T-cell (primary cell): ENCODE results near the gene PRKAR2B. TPM values are rescaled to one million over a fixed set of nuclear protein-coding genes. Genes with fewer than 3 reads are reported as not detected.

ENCODE experiments used
- ATAC-seq, 4 experiments: fragments of 200-7000 bp in 3 of 4; fragments of 150-1000 bp in 1 of 4; cut with Tn5 transposase; replicated peaks in 1 of 4; 1 replicate in 3 of 4; 2 replicates in 1 of 4; pipeline ENCODE4 v1.10.0; 2021; ENCODE audit warnings: moderate library complexity in 3 of 4, mild to moderate bottlenecking in 2 of 4, moderate number of reproducible peaks in 1 of 4
- CTCF ChIA-PET, 2 donors: fragments of 300-600 bp; sonication (Branson Sonifier 250); formaldehyde crosslinking; loops; one replicate each; lab custom pipeline; 2022; ENCODE audit warnings: antibody characterized with exemption in 2 of 2; lab: Charles Lee
- POLR2A ChIA-PET, 2 donors: fragments of 300-600 bp; sonication (Branson Sonifier 250); formaldehyde crosslinking; loops; one replicate each; lab custom pipeline; 2022; ENCODE audit warnings: antibody characterized with exemption in 2 of 2; lab: Charles Lee
- DNase-seq, 35 experiments: peaks; one replicate each; pipeline versions ENCODE4 v3.0.0 to v3.0.0-alpha.2; 2013 to 2023
- H3K27ac ChIP-seq: one replicate; pipeline ENCODE4 v1.5.1; 2013; ENCODE audit warnings: low read length
- H3K27me3 ChIP-seq, 2 experiments: replicated peaks in 1 of 2; 1 replicate in 1 of 2; 2 replicates in 1 of 2; pipeline versions ENCODE4 v1.6.1 to v1.7.0; 2013; ENCODE audit warnings: low read length in 1 of 2, mixed read lengths in 1 of 2; ENCODE audit not compliant: control insufficient read depth in 2 of 2, insufficient read depth in 2 of 2; ENCODE audit errors: extremely low read depth in 1 of 2
- H3K36me3 ChIP-seq, 2 donors: 1 replicate in 1 of 2; 2 replicates in 1 of 2; pipeline versions ENCODE4 v1.6.1 to v1.7.0; 2013; ENCODE audit warnings: low read length in 1 of 2; ENCODE audit not compliant: control insufficient read depth in 2 of 2, insufficient read depth in 1 of 2; ENCODE audit errors: extremely low read depth in 1 of 2
- H3K4me1 ChIP-seq, 2 experiments: 1 replicate in 1 of 2; 2 replicates in 1 of 2; pipeline versions ENCODE4 v1.6.1 to v1.7.0; 2013; ENCODE audit warnings: low read length in 2 of 2, mixed read lengths in 1 of 2; ENCODE audit not compliant: insufficient read depth in 2 of 2, control insufficient read depth in 1 of 2; ENCODE audit errors: extremely low read depth in 1 of 2
- H3K4me3 ChIP-seq, 2 donors: 1 replicate in 1 of 2; 2 replicates in 1 of 2; pipeline versions ENCODE4 v1.5.1 to v1.7.0; 2013; ENCODE audit warnings: mild to moderate bottlenecking in 2 of 2, low read length in 1 of 2, moderate library complexity in 1 of 2; ENCODE audit not compliant: control insufficient read depth in 1 of 2; ENCODE audit errors: extremely low read depth in 1 of 2
- H3K9me3 ChIP-seq: 2 replicates; pipeline ENCODE4 v1.7.0; 2013
- H3K27ac Mint-ChIP-seq, 2 donors: one replicate each; pipeline ENCODE4 v1.8.0; 2020 to 2021; ENCODE audit warnings: mild to moderate bottlenecking in 2 of 2, mixed read lengths in 2 of 2
- H3K27me3 Mint-ChIP-seq, 2 donors: one replicate each; pipeline ENCODE4 v1.8.0; 2021 to 2022; ENCODE audit warnings: mixed read lengths in 2 of 2
- H3K36me3 Mint-ChIP-seq: one replicate; pipeline ENCODE4 v1.8.0; 2021; ENCODE audit warnings: mixed read lengths
- H3K4me1 Mint-ChIP-seq, 3 donors: one replicate each; pipeline ENCODE4 v1.8.0; 2020 to 2022; ENCODE audit warnings: mixed read lengths in 3 of 3, mild to moderate bottlenecking in 1 of 3
- H3K4me3 Mint-ChIP-seq, 3 donors: one replicate each; pipeline ENCODE4 v1.8.0; 2020 to 2022; ENCODE audit warnings: mild to moderate bottlenecking in 3 of 3, mixed read lengths in 3 of 3, moderate library complexity in 3 of 3
- H3K9me3 Mint-ChIP-seq, 3 donors: one replicate each; pipeline ENCODE4 v1.8.0; 2020 to 2022; ENCODE audit warnings: mixed read lengths in 3 of 3
- WGBS: methylation state at CpG from one replicate; pipeline ENCODE4 v1.1.5; 2013; ENCODE audit warnings: missing lambda C conversion rate; ENCODE audit not compliant: insufficient coverage; 5-methylcytosine and 5-hydroxymethylcytosine counted together
- total RNA-seq, 35 experiments: library from RNA in 6 of 35; stranded (reverse) in 6 of 35; fragments of 120-200 nt in 1 of 35; gene quantifications; one replicate each; pipeline versions ENCODE4 v1.2.1 to v1.2.4 and lab custom pipeline; 2013 to 2026

Gene PRKAR2B
- total RNA-seq, 5 donors from 2014 or later (not counting 1 experiment from before 2014, with no cell fraction given): 0.58 to 2.2 (median 1.0) TPM

DNA sequence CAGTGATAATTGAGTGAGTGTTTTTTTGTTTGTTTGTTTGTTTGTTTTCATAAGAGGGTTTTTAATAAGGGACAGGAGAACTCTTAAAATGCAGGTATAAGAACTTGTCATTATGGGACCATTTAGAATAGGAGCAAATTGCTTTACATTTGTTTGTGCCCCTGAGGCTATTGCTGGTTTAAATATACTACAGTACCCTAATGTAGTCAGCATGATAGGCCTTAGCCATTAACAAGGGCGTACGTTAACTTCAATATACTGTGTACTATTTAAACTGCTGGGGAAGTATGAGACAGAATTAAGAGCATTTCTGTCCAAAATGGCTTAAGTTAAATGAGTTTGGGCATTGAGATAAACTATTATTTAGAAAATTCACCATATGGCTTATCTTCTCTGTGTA lies 26.2 kb downstream of the PRKAR2B start:
- Mint-ChIP-seq H3K36me3 (no peaks in the 10 kb centered on the region), H3K4me3 (no peak overlapping the region), H3K27me3 (peaks cover 0 to 5% of the 10 kb centered on the region in 2 donors), H3K9me3 (no peaks in the 10 kb centered on the region), H3K4me1 (peaks cover 0 to 3% (median 0%) of the 10 kb centered on the region in 3 donors), H3K27ac (no peak overlapping the region)
- DNase-seq (no peak), ATAC-seq (no peak)
- POLR2A ChIA-PET: no interaction called here
- H3K27me3 ChIP-seq: no peaks in the 10 kb centered on the region
- no peak overlapping the region for H3K4me3 ChIP-seq
- WGBS: no CpG with 5 or more reads among the region's 2 CpGs
- no peaks in the 10 kb centered on the region for H3K36me3 ChIP-seq
- no peaks in the 10 kb centered on the region for H3K9me3 ChIP-seq
- no peak overlapping the region for H3K27ac ChIP-seq
- CTCF ChIA-PET: no interaction called here
- H3K4me1 ChIP-seq: no peaks in the 10 kb centered on the region

DNA sequence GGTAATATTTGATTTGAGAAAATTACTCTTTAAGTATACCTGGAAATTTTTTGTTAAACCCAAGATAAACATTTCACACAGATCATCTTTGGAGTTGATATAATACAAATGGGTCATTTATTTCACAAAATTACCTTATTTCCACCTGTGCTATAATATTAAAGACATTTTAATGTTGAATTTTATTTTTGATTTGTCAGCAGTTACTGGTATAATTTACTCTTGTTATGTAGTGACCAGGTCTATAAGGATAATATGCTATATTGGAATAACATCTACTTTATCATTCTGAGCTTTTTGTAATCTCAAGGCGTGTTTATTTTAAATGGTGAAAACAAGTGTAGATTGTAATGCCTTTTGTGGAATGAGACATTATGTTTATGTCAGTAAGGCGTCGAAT lies 26.6 kb downstream of the PRKAR2B start:
- Mint-ChIP-seq H3K4me3 (no peak overlapping the region), H3K9me3 (no peaks in the 10 kb centered on the region), H3K27me3 (peaks cover 0 to 3% of the 10 kb centered on the region in 2 donors), H3K27ac (no peak overlapping the region), H3K4me1 (peaks cover 0 to 3% (median 0%) of the 10 kb centered on the region in 3 donors), H3K36me3 (no peaks in the 10 kb centered on the region)
- Histone ChIP-seq H3K4me1 (no peaks in the 10 kb centered on the region), H3K36me3 (no peaks in the 10 kb centered on the region), H3K27ac (no peak overlapping the region), H3K9me3 (no peaks in the 10 kb centered on the region), H3K27me3 (no peaks in the 10 kb centered on the region), H3K4me3 (no peak overlapping the region)
- ChIA-PET POLR2A (no interaction called here), CTCF (no interaction called here)
- 100% methylated on average over 2 of the region's 3 CpGs for WGBS
- ATAC-seq (no peak), DNase-seq (no peak)

DNA sequence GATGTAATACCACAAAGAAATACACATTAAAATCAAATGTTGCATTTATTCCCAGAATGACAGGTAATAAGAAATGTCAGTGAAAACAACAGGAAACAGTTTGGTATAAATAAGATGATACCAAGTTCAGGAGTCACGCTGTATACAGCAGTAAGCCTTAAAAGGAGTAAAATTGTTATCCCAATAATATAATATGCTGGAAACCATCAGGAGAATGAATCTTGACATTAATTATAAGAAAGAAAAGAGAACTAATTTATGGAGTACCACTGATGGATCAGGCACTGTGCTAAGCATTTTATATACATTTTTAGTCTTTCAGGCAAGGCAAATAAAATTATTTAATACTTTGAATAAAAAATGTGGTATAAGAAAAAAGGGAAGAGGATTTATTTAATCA lies 27.6 kb downstream of the PRKAR2B start:
- H3K36me3 ChIP-seq: no peaks in the 10 kb centered on the region
- Mint-ChIP-seq H3K4me3 (no peak overlapping the region), H3K4me1 (peaks cover 0 to 3% (median 0%) of the 10 kb centered on the region in 3 donors), H3K27ac (no peak overlapping the region), H3K36me3 (no peaks in the 10 kb centered on the region), H3K9me3 (no peaks in the 10 kb centered on the region), H3K27me3 (peaks cover 0 to 3% of the 10 kb centered on the region in 2 donors)
- no peaks in the 10 kb centered on the region for H3K27me3 ChIP-seq
- no peaks in the 10 kb centered on the region for H3K9me3 ChIP-seq
- H3K4me1 ChIP-seq: no peaks in the 10 kb centered on the region
- ATAC-seq: no peak
- H3K4me3 ChIP-seq: no peak overlapping the region
- WGBS: no CpG with 5 or more reads among the region's 1 CpG
- DNase-seq: no peak
- ChIA-PET POLR2A (no interaction called here), CTCF (no interaction called here)
- no peak overlapping the region for H3K27ac ChIP-seq

DNA sequence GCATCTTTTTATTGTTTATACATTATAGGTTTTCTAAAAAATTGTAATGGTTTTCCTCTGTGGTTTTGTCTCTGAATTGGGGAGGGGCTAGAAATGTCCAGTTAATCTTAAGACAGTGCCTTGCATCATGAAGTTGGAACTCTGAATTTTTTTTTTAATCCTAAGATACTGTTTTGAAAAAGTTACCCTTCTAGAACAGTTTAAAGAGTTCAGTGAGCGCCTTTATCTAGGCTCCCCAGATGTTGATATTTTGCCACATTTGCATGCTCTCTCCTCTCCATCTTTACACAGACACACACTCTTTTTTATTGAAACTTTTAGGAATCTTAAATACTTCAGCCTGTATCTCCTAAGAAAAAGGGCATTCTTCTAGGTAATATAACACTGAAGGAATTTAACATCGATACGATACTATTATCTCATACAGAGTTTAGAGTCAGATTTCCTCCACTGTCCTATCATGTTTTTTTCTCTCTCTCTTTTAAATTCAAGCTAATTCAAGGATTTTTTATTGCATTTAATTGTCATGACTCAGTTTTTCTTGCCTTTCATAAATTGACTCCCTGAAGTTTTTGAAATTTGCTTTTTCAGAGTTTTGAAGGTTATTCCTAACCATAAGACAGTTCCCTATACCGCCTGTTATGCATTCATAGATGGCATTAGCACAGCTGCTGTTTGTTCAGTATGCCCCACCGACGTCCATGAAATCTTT lies 31.5 kb downstream of the PRKAR2B start:
- Histone ChIP-seq H3K4me3 (no peak overlapping the region), H3K36me3 (no peaks in the 10 kb centered on the region), H3K27me3 (no peaks in the 10 kb centered on the region), H3K27ac (no peak overlapping the region), H3K9me3 (no peaks in the 10 kb centered on the region), H3K4me1 (no peaks in the 10 kb centered on the region)
- ChIA-PET POLR2A (interaction anchor here in 1 of 2 donors (0.6 kb wide), 2 partner anchors 89 to 1337 kb away, joined by 3 read pairs; no protein-coding TSS in a partner anchor), CTCF (no interaction called here)
- no peaks in the 10 kb centered on the region for H3K27me3 Mint-ChIP-seq
- no peak for DNase-seq
- H3K36me3 Mint-ChIP-seq: no peaks in the 10 kb centered on the region
- H3K27ac Mint-ChIP-seq: no peak overlapping the region
- H3K4me3 Mint-ChIP-seq: no peak overlapping the region
- WGBS: 50% methylated on average over 1 of the region's 6 CpGs
- no peaks in the 10 kb centered on the region for H3K9me3 Mint-ChIP-seq
- no peak for ATAC-seq
- H3K4me1 Mint-ChIP-seq: no peaks in the 10 kb centered on the region

DNA sequence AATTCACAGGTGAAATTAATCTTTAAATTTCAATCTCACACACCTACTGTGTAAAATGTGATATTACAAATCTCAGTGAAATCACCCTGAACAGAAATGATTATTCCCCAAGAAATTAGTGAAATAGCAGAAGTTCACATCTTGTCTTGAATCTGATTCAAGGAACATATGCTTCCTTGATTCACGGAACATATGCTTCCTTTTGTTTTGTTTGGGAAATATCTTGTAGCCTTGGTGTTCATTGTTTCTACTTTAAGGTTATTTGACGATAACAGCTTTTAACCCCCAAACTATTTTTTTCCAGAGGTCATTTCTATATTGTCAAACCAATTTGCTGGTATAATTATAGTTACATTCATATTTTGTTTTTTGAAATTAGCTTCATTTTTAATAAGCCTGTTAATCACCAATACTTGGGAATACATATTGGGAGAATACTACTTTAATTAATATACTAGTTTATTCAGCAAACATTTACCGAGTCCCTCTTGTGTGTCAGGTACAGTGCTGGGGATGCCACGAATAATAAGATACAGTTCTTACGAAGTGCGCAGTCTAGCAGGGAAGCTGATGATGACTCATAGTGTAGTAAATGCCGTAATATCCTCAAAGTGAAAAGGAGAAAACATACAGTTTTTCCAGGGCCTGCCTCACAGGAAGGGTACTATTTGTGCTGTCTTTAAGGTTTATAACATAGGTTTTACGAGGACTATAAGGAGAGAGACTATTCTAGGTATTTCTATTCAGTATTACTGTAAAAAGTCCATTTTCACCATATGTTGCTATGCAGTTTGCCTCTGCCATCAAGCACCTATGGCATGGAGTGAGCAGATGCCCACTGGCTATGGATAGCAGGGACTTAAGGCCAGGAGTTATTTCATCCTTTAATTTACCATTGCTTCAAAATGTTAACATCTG lies 32.5 kb downstream of the PRKAR2B start:
- no peaks in the 10 kb centered on the region for H3K36me3 Mint-ChIP-seq
- no peaks in the 10 kb centered on the region for H3K9me3 ChIP-seq
- H3K9me3 Mint-ChIP-seq: no peaks in the 10 kb centered on the region
- WGBS: 80% methylated on average over 1 of the region's 8 CpGs
- no peak overlapping the region for H3K4me3 ChIP-seq
- no peaks in the 10 kb centered on the region for H3K27me3 ChIP-seq
- CTCF ChIA-PET: no interaction called here
- POLR2A ChIA-PET: interaction anchor here in 1 of 2 donors (0.6 kb wide), 2 partner anchors 88 to 1338 kb away, joined by 3 read pairs; no protein-coding TSS in a partner anchor
- no peak for ATAC-seq
- H3K27ac Mint-ChIP-seq: no peak overlapping the region
- no peak for DNase-seq
- no peaks in the 10 kb centered on the region for H3K36me3 ChIP-seq
- no peak overlapping the region for H3K27ac ChIP-seq
- no peak overlapping the region for H3K4me3 Mint-ChIP-seq
- H3K4me1 Mint-ChIP-seq: no peaks in the 10 kb centered on the region
- no peaks in the 10 kb centered on the region for H3K27me3 Mint-ChIP-seq
- H3K4me1 ChIP-seq: no peaks in the 10 kb centered on the region

DNA sequence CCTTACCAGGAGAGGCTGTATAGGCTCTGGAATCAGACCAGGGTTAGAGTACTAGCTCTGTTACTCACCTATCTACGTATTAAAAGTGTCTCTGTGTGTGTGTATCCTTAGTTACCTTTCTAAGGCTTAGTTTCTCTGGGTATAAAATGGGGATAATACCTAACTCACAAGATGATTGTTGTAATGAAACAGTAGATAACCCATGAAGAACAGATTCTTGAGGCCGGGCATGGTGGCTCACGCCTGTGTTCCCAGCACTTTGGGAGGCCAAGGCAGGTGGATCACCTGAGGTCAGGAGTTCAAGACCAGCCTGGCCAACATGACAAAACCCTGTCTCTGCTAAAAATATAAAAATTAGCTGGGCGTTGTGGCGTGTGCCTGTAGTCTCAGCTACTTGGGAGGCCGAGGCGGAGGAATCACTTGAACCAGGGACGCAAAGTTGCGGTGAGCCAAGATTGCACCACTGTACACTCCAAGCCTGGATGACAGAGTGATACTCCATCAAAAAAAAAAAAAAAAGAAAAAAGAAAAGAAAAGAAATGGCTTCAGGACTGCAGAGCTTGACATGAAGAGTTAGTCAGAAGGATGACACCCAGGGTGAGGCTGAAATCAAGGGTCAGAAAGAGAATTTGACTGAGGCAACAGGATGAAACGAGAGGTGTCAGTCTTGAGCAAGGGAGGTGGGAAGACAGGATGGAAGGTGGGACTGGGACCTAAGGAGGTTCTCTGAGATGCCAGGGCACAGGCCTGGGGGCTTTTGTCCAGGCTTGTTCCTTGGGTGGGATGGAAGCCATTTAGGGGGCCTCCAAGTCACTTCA lies 33.4 kb downstream of the PRKAR2B start:
- H3K27ac Mint-ChIP-seq: no peak overlapping the region

More for the DNA sequence above, 33.4 kb downstream of the PRKAR2B start:
- Histone ChIP-seq H3K4me1 (no peaks in the 10 kb centered on the region), H3K9me3 (no peaks in the 10 kb centered on the region), H3K27ac (no peak overlapping the region), H3K4me3 (no peak overlapping the region), H3K36me3 (no peaks in the 10 kb centered on the region), H3K27me3 (no peaks in the 10 kb centered on the region)
- H3K4me3 Mint-ChIP-seq: no peak overlapping the region
- DNase-seq (no peak), ATAC-seq (no peak)
- POLR2A ChIA-PET: no interaction called here
- no peaks in the 10 kb centered on the region for H3K9me3 Mint-ChIP-seq
- no peaks in the 10 kb centered on the region for H3K4me1 Mint-ChIP-seq
- CTCF ChIA-PET: no interaction called here
- H3K27me3 Mint-ChIP-seq: no peaks in the 10 kb centered on the region
- 92% methylated on average over 1 of the region's 10 CpGs for WGBS
- no peaks in the 10 kb centered on the region for H3K36me3 Mint-ChIP-seq
